Measurements from ENCODE around the gene ANKRD53.
A peak's percentile ranks its signal among the peaks of the same experiment; 100 is the strongest.

The ANKRD53 gene

DNA sequence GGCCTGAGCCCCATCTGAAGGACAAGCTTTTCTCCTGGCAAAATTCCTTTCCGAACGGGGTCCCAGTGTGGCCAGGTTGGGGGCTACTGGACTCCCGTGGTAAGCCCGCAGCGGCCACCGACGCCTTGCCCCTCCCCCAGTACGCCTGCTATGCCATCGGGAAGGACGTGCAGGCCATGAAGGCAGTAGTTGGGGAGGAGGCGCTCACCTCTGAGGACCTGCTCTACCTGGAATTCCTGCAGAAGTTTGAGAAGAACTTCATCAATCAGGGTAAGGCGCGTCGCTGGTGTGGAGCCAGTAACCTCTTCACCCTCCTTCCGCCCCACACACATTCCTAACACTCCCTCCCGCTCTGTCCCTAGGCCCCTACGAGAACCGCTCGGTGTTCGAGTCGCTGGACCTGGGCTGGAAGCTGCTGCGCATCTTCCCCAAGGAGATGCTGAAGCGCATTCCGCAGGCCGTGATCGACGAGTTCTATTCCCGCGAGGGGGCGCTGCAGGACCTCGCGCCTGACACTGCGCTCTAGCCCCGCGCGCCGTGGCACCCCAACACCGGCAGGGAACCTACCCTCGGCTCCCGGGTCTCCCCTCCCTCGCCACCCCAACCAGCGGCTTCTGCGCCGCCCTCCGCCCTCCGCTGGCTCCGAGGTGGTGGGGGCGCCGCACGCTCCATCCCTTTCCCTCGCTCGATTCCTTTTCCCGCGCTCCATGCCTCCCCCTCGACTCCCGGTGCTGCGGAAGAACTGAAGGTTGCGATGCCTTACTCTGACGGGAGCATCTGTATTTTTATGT lies 13.6 kb upstream of the ANKRD53 start:
- DNase-seq (ENCODE audit: low read depth in 2 of 3, low spot score in 1 of 3), result peak; percentile 64 to 82 (median 66)

DNA sequence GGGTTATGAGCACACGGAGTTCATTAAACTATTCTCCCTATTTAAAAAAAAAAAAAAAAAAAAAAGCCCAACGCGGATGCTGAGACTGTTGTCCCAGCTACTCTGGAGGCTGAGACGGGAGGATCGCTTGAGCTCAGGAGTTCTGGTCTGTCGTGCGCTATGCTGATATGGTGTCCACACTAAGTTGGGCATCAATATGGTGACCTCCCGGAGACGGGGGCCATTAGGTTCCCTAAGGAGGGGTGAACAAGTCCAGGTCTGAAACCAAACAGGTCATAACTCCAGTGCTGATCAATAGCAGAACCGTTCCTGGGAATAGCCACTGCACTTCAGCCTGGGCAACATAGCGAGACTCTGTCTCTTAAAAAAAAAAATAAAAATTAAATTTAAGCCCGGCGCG lies 12.9 kb upstream of the ANKRD53 start:
- no peak for DNase-seq (ENCODE audit: low read depth in 2 of 3, low spot score in 1 of 3)

DNA sequence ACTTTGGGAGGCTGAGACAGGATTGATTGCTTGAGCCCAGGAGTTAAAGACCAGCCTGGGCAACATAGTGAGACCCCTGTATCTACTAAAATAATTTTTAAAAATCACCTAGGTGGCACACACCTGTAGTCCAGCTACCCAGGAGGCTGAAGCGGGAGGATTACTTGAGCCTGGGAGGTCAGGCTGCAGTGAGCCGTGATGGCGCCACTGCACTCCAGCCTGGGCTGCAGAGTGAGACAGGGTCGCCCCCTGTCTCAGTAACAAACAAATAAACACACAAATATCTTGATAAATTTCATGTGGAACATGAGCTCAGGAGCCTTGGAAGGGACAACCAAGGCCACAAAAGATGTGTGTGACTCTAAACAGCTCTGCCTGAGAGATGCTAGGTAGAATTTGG lies 11.7 kb upstream of the ANKRD53 start:
- no peak for DNase-seq (ENCODE audit: low read depth in 2 of 3, low spot score in 1 of 3)

DNA sequence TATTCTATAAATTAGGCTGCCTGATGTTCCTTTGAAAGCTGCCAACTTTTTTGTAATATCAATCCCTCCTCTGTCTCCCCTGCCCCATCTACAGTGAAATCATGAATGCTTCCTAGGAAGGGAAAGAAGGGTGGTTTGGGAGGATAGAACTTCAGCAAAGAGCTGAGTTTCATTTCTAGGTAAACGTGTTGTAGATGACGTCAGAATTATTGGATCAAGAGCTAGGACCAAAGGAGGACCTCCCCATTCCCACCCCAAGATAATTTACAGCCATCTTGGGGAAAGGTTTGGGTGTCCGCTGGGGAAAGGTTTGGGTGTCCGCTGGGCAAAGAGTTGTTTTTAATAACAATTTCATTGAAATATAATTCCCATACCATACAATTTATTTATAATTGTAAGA lies 11.2 kb upstream of the ANKRD53 start:
- no peak for DNase-seq (ENCODE audit: low read depth in 2 of 3, low spot score in 1 of 3)

DNA sequence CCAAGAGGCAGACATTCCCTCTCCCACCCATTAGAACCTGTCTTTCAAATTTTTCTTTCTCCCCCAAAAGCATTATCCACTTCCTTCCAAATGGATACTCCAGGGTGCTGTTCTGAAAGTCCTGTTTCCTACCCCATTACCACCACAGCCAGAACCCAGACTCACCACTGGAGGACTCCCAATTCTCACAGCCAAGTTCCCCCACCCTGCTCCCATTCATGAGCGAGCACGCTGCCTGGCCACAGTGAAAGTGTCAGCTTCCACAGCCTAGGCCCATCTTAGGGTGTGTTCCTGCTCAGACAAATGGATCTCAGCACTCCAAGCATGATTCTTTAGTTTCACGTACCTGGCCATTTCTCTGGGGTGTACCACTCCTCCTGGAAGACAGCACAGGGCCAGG lies 3.8 kb upstream of the ANKRD53 start:
- DNase-seq (ENCODE audit: low read depth in 2 of 3, low spot score in 1 of 3), result no peak

- no peak for DNase-seq (ENCODE audit: low read depth in 2 of 3, low spot score in 1 of 3)
Measured at GRCh38 chr2:70975237-70975636, 3.2 kb upstream of the ANKRD53 start.

GRCh38 chr2:70977605-70978205 lies 725 bp upstream of the ANKRD53 start:
- no peak for DNase-seq (ENCODE audit: low read depth in 2 of 3, low spot score in 1 of 3)

- DNase-seq (ENCODE audit: low read depth in 2 of 3, low spot score in 1 of 3), result no peak
Measured at GRCh38 chr2:70979180-70979488, 704 bp downstream of the ANKRD53 start.

DNA sequence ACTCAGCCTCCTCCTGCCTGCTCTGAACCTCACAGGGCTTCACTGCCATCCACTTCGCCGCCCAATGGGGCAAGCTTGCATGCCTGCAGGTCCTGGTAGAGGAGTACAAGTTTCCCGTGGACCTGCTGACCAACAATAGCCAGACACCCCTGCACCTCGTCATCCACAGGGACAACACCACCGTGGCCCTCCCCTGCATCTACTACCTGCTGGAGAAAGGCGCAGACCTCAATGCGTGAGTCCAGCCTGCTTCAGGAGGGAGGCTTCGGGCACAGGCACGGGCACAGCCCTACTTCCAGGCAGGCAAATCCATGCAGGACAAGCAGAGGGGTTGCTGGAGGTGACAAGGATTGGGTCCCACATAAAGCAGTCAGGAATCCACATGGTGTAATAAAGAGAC lies 1.2 kb downstream of the ANKRD53 start:
- DNase-seq (ENCODE audit: low read depth in 2 of 3, low spot score in 1 of 3), result no peak

DNA sequence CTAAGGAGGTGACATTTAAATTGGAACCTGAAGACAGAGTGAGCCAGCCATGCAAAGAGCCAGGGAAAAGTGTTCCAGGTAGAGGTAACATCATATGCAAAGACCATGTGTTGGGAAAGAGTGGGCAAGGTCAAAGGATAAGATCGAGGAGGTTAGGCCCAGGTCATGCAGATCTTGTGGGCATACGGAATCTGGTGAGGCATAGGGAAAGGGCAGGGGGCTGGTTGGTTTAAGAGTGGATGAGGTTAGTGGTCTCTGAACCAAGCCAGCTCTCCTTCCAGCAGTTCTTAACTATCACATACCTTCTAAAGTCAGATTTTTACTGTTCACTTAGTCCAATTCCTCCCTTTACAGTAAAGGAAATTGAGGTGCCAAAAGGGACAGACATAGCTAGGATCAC lies 3.0 kb downstream of the ANKRD53 start:
- DNase-seq (ENCODE audit: low read depth in 2 of 3, low spot score in 1 of 3), result no peak

GRCh38 chr2:70981866-70982810 lies 3.7 kb downstream of the ANKRD53 start:
- DNase-seq (ENCODE audit: low read depth in 2 of 3, low spot score in 1 of 3), result no peak

GRCh38 chr2:70982971-70983370 lies 4.5 kb downstream of the ANKRD53 start:
- DNase-seq (ENCODE audit: low read depth in 2 of 3, low spot score in 1 of 3), result no peak

GRCh38 chr2:70983506-70984227 lies 5.2 kb downstream of the ANKRD53 start:
- DNase-seq (ENCODE audit: low read depth in 2 of 3, low spot score in 1 of 3), result no peak

GRCh38 chr2:70984228-70984575 lies 5.8 kb downstream of the ANKRD53 start:
- no peak for DNase-seq (ENCODE audit: low read depth in 2 of 3, low spot score in 1 of 3)

DNA sequence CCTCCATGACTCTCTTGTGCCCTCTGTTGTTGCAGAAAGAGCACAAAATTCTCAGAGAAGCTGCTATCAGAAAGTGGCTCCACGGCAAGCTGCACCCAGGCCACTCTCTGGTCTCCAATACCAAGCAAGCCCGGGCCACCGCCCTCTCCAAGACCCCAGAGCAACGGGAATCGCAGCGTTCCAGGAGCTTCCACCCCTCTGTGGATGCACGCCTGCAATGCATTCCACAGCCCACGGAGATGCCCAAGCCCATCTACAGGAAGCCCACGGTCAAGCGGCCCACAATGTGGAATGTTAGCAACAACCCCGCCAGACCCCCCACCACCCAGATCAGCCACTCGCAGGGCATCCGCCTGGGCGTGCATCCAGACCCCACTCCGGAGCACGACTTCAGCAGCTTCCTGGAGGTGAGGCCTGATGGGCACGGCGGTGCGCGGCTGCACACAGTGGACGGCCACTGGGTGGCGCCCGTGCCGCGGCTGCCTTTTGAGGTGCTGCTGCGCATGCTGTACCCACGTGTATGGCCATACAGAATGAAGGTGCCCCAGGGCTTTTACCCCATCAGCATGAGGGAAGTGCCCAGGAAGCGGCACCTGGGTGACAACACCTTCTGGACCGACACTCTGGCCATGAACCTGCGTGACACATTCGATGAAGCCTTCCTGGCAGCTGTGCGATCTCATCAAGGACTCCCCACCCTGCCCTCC lies 6.3 kb downstream of the ANKRD53 start:
- DNase-seq (ENCODE audit: low read depth in 2 of 3, low spot score in 1 of 3), result peak; percentile 67 to 75 (median 74)

DNA sequence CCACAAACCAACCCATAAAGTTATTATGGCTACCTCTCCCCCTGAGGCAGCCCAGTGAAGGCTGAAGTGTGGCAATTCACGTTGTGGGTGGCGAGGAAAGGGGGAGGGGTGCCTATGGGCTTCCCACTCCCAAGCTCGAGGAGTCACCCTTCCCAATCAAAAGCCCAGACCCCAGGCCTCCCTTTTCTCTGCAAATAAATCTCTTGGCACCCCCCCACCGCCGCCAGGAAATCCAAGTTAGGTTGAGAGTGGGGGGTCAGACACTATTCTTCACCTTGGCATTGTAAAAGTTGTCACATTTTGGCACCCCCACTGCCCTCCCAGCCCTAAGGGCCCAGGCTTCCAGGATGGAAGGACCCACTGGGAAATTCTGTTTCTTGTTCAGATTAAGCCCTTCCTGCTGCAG lies 6.9 kb downstream of the ANKRD53 start:
- no peak for DNase-seq (ENCODE audit: low read depth in 2 of 3, low spot score in 1 of 3)

DNA sequence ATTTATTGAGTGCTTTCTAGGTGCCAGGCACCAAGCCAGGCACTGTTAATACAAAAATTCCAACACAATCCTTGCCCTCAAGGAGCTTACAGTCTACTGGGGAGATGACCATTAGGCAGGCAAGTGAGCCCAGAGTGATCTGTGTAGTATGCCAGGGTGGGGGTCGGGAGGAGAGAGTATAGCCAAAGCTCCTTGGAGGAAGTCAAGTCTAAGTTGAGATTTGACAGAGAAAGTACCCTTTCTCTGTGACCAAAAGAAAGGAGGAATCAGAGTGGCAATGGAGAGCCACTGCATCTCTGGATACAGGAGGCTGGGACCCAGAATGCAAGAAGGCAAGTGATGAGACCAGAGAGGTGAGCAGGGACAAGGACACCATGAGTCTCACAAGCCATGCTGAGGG lies 7.5 kb downstream of the ANKRD53 start:
- DNase-seq (ENCODE audit: low read depth in 2 of 3, low spot score in 1 of 3), result no peak

DNA sequence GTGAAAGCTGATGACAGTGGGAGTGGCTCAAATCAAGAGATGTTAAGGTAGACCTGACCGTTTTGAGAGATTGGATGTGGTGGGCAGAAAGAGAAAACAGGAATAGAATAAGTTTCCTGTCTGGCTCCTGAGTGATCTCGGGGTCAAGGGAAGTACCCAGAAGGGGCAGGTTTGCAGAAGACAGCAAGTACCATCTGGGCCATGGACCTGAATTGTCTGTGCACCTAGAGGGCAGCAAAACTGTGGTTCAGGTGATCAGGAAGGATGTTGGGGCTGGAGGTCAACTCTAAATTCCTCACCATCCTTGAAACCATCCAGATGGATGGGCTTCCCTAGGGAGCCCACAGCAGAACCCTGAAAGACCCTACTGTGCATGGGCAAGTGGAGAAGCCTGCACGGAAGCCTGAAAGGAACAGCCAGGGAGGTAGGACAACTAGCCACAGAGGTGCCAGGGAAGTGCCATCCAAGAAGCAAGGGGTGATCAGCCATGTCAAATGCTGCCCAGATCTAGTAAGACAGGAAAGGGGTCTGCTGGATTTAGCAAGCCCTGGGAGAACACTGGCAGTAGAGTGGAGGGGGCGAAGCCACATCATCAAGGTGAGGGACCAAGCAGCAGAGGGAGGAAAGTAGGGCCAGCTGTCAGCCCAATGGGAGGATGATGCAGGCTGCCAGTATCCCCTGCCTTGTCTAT lies 8.2 kb downstream of the ANKRD53 start:
- DNase-seq (ENCODE audit: low read depth in 2 of 3, low spot score in 1 of 3), result no peak

DNA sequence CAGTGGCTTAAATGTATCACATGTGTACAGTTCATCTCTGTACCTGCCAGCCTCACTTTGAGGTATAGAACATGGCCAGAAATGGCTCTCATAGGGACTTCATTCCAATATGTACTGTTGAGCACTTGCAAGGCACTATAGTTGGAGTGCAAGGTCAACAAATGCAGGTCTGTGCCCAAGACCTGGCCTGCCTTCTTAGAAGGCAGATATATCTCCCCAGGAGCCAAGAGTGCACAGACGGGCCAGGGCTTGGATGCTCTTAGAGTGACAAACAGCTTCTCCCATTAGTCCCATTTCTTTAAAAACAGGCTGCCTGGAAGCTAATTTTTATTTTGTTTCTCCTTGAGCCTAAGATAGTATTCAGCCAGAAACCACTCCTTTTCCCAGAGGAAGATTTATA lies 9.0 kb downstream of the ANKRD53 start:
- no peak for DNase-seq (ENCODE audit: low read depth in 2 of 3, low spot score in 1 of 3)

DNA sequence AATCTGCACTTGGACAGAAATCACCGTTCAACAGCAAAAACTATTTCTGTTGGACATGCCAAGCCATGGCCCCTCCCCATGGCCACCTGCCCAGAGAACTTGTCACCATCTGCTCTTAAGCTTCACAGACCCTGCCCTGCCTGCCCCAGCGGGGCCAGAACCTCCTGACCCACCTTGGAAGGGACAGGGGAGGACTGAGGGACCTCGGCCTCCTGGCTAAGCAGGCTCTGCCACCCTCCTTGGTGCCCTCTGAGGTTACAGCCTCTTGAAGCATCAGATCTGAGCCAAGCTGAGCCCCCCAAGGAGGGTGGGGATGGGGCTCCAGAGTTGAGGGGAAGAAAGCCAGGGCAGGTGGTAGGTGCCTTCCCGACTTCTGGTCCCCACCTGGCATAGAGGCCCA lies 9.7 kb downstream of the ANKRD53 start:
- DNase-seq (ENCODE audit: low read depth in 2 of 3, low spot score in 1 of 3), result no peak

All from stimulated activated CD4-positive, alpha-beta T cell treated with anti-CD3 and anti-CD28 coated beads, Interleukin-12 subunit alpha, Interleukin-12 subunit beta, amount 100 ng/mL, for 48 hours (primary cell).